C1 segment of cervical spinal cord (tissue), 14 donors: ENCODE measurements around the gene AP2A1.

ENCODE experiments used
- DNase-seq, 14 donors: peaks; one replicate each; lab custom pipeline; 2025; lab: John Stamatoyannopoulos, UW

AP2A1 gene

DNA sequence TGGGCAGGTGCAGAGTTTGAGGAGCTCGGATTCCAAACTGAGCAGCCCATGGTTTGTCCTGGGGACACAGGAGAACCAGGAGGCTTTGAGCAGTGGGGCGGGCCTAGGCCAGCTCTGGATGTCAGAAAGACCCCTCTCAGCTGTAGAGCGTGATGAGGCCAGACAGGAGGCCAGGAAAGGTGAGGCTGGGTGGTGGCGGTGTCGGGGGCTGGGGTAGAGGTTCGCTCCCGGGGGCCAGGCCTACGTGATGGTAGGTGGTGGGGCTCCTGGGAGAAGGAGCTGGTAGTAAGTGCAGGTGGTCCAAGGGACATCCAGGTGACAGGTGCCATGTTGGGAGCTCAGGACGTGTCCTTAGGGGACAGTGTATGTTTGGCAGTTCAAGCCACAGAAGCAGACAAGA, 70.6 kb downstream of the AP2A1 start:
- no peak for DNase-seq

DNA sequence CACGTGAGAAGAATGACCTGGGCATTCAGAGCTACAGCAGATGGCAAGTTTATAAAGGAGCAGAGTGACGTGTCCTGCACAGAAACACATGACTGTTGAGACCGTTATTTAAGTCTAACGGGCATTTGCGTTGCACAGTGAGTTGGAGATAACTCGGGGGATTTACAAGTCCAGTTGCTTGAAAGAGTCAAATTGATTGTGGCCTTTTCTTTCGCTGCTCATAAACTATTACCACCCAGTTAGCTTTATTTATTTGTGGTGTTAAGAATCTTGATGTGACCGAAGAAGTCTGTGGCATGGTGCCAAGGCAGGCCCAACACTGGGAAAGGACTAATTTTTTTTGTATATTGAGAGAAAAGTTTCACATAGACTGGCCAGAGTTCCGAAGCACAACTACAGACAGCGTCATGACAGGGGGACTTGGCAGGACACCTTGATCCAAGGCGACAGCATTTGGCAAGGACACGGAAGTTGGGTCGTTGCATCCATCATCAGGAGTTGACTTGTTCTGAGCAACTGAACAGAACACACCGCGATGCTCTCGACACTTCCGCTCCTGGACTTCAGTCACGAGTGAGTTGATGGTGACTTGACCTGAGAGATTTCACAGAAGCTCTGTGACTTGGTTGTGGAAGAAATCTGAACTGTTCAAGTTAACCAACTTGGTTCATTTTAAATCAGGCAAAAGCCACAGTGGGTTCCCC, 72.2 kb downstream of the AP2A1 start:
- DNase-seq: no peak

DNA sequence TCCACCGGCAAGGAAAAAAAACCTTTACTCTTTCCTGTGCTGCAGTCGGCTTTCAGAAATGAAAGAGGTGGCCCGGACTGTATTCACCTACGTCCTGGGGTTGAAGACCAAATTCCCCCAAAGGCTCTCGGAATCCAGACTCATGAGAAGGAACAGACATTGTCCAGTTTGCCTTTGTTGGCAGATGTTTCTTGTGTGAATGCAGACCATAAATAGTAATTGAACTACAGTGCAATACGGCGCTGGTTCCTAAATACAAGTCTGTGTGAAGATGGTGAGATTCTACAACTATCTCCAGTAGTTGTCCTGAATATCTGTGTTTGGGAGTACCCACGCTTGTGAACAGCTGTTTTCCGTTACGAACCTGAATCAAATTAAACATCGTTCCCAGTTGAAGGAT, 72.9 kb downstream of the AP2A1 start:
- no peak for DNase-seq

DNA sequence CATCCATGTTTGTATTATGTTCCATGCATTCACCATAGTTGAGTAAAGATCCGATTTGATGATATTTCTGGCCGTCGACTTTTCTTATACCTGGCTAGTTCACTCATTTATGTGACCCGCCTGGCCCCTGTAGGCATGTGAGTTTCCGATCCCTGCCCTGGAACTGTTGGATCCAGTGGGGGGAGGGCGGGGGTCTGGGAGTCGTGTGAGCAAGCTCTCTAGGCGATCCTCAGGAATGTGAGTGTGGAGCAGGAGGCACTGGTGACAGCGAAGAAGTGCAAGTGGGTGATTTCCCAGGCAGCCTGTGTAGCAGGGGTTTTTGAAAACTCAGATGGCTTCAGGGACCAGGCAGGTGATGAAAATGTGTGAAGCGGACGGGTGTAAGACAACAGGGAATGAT, 73.5 kb downstream of the AP2A1 start:
- DNase-seq: no peak

DNA sequence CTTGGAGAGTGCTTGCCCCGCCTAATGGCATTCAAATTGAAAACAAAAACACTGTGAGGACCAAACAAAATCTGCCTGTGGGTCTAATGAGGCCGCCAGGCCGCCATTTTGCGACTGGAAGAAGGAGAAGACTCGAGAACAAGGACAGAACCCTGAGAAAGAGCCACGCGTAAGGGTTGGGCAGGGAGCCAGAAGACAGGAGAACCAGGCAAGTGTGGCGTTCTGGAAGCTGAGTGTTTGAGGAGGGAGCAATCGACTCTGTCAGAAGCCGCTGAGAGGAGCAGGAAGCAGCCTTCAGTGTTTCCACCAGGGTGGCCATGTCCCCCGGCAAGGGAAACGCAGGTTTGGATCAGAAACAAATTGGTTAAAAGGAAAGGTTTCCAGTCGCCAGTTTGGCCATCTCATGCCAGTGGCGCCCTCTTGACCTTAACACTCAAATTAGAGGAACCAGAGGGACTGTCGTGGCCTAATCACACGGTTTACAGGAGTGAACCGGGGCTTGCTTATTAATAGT, 74.0 kb downstream of the AP2A1 start:
- DNase-seq: no peak

DNA sequence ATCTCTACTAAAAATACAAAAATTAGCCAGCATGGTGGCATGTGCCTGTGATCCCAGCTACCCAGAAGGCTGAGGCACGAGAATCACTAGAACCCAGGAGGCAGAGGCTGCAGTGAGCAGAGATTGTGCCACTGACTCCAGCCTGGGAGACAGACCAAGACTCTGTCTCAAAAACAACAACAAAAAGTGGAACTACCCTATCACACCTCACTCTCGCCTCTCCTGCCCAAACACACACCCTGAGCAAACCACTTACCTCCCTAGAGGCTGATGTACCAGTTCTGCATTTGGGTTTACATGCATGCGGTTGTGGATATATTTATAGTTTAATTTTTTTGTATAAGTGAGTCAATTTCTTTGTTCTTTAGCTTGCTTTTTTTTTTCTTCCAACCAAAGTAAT, 76.5 kb downstream of the AP2A1 start:
- DNase-seq: no peak

DNA sequence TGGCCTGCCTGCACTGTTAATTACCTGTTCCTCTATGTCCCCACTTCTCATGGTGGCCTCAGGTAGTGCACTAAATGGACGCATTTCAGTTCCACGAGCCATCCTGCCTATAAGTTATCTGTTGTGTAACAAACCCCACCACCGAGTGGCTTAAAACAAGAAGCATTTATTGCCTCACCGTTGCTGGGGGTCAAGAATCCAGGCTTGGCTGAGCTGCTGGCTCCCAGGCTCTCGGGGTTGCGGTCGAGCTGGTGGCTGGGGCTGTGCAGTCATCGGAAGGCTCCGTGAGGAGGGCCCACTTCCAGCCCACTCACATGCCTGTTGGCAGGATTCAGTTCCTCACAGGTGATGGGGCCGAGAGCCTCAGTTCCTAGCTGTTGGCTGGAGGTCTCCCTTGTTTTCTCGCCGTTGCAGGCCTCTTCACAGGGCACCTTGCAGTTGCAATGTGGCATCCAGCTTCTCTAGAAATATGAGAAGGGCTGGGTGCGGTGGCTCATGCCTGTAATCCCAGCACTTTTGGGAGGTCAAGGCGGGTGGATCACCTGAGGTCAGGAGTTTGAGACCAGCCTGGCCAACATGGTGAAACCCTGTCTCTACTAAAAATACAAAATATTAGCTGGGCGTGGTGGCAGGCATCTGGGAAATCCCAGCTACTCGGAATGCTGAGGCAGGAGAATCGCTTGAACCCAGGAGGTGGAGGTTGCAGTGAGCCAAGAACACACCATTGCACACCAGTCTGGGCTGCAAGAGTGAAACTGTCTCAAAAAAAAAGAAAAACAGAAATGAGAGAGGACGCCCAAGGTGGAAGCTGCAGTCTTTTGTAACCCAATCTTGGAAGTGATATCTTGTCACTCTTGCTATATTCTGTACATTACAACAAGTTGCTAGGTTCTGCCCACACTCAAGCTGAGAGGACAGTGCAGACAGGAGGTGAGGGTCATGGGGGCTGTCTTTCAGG, 77.6 kb downstream of the AP2A1 start:
- no peak for DNase-seq

DNA sequence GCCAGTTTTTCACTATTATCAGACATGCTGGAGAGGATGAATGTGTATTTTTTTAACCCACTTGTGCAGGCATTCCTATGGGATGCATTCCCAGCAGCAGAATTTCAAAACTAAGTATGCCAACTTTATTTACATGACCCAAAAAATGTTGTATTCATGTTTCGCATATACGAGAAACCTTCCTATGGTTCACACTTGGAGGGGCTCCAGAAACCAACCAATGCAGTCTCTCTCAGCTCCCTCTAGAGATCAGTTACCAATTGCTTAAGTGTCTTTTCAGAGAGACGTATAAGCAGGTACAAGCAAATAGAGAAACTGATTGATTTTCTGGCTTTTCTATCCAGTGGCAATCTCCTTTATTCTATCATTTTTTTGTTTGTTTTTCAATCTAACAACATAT, 78.6 kb downstream of the AP2A1 start:
- DNase-seq: no peak

DNA sequence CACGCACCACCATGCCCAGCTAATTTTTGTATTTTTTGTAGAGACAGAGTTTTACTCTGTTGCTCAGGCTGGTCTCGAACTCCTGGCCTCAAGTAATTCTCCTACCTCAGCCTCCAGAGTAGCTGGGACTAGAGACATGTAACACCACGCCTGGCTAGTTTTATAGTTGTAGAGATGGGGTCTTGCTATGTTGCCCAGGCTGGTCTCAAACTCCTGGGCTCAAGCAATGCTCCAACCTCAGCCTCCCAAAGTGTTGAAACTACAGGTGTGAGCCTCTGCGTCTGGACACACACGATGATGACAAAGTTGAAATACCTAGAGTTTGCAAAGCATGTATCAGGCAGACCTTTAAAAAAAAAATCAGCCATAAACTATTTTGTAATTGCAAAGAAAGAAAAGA, 79.6 kb downstream of the AP2A1 start:
- DNase-seq: no peak

DNA sequence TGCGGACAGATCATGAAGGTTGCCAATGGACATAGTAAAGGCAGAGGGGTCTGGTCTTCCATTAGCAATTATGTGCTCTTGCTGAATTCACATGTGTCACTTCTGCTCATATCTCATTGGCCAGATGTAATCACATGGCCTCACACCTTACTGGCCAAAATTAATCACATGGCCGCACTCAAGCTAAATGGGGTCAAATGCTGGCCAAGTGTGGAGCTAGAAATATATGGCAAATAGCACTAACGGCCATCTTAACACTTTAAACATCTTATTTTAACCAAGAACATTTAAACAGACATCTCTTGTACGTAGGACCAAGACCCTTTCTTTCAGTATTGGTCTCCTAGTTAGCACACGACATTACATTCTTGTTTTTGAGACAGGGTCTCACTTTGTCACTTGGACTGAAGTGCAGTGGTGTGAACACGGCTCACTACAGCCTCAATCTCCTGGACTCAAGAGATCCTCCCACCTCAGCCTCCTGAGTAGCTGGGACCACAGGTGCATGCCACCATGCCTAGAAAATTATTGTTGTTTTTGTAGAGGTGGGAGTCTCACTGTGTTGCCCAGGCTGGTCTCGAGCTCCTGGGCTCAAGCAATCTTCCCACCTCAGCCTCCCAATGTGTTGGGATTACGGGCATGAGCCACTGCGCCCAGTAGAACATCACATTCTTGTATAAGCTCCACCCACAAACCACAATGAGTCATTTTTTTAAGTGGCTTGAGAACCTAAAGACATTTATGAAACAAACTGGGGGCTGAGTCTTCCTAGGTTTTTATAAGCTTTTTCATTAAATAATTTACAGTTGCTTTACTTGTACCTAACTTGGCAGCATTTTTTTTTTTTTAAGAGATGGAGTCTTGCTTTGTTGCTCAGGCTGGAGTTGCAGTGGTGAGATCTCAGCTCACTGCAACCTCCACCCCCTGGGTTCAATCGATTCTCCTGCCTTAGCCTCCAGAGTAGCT, 81.2 kb downstream of the AP2A1 start:
- no peak for DNase-seq

DNA sequence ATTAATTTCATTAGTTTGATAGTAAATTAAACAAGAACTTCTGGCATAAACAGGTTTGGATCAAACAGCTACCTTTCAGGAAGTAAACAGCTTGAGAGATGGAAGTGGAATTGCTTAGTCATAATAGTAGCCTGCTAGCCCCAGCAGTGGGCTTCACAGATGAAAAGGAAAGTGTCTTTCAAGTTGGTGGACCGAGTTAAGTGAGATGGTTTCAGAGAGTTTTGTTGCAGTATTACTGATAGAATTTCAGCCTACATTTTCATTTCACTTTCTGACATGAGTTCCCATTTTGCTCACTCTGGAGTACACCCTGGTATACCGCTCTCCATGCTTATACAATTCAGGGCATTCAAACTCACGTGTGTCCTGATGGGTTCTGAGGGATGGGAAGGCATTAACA, 82.1 kb downstream of the AP2A1 start:
- no peak for DNase-seq

DNA sequence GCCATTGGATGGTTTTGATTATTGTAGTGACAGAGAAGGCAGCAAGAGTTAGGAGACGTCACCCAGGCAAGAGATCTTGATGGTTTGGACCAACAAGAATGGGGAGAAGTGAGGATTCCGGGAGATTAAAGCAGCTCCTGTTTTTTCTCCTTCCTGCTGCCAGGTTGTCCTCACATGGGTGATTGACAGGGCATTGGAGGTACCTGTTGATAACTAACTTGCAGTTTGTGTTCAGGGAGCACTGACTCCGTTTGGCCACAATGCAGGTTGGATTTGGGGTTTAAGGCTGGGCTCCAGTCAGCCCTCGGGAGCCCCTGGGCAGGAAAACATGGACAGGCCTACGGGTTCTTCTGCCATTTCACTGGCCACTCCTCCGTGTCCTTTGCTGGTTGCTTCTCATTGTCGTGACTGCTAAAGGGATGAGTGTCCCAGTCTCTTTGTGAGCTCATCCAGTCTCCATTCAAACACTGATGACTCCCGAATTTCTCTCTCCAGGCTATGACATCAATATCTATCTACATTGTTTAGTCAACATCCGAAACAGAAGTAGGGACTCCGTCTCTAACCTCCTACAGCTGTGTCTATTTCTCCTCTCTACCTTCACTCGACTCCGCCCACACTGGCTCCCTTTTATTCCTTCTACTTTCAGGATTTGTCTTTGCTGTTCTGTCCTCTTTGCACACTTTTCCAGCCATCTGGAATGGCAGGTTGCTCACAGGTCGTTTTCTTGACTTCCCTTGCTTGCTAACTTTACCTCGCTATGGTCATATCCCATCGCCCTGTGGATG, 82.8 kb downstream of the AP2A1 start:
- no peak for DNase-seq

DNA sequence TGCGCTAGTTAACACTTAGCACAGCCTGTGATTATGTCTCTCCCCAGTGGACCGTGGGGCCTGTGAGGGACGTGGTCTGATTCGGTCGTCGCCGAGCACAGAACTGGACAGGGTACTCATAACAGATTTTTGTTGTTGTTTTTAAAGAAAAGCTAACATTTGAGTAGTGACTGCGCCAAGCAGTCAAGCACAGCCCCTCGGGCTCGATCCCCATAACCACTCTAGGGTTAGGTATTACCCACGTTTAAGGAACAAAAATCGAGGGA, 83.4 kb downstream of the AP2A1 start:
- no peak for DNase-seq

DNA sequence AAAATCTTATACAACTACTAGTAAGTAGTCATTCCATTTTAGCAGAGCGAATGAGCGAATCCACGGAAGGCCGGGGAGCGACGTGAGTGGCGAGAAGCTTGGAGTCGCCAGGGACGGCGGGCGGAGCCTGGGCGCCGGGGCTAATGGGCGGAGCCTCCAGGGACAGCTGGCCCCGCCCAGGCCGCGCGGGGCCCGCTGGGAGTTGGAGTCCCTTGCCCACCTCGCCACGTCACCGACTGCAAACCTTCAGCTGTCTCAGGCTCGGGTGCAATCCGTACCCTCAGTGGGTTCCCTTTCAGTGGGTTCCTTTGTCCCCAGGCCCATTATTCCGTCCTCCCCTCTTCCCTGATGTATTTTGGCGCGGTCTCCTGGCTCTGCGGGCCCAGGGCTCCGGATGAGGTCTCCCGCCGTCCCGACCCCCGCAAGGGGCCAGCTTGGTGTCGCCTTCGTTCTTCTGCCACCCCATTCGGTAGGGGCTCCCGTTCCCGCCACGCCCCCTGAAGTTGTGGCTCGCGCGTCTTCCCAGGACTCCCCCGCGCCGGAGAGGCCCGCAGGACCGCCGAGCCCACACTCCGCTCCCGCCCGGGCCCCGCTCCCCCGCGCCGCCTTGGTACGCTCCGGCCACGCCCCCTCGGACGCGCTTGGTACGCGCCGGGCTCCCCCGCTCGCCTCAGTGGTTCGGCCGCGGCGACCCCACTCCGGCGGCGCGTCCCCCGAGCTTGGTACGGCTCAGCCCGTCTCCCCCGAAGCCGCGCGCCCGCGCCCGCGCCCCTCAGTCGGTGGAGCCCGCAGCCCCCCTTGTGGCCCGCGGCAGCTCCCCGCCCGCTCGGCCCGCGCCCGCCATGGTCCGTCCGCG, 83.9 kb downstream of the AP2A1 start, which contains the start of gene PTOV1:
TSS of gene PTOV1 (plus strand) at position 673 of the 856 bp plus-strand sequence.
- peak in 13 of 14 donors; percentile 72 to 95 (median 90) for DNase-seq

DNA sequence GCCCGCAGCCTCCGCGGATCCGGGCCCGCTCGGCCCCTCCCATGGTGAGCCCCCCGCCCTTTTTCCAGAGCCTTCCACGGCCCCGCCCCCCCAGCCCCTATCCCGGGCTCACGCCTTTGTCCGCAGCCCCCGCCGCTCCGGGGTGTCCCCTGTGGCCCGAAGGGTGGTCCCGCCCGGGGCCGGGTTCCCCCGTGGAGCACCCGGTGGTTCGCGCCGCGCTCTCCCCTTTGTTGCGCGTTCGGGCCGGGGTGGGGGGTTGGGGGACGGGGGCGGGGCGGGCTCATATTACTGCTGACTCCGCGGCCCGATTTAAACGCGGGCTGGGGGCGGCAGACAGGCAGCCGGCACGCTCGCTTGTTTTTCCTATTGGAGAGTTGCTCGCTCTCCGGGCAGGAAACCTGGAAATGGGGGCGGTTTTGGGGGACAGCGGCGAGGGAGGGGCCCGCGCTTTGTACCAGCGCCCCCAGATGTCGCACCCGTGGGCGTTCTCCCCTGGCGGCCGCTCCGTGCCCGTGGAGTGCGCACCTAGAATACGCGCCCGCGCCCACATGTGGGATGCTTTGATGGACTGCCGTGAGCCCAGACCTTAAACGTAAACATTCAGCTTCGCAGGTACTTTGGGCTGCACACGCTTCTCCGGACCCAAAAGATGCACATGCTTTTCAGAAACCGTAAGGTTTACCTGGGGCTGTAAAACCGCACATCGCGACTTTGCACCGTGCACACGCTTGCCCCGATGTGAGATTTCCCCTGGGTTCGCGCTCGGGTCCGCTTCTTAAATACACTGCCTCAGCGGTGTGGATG, 84.9 kb downstream of the AP2A1 start:
- peak in 4 of 14 donors; percentile 27 to 47 (median 41) for DNase-seq

DNA sequence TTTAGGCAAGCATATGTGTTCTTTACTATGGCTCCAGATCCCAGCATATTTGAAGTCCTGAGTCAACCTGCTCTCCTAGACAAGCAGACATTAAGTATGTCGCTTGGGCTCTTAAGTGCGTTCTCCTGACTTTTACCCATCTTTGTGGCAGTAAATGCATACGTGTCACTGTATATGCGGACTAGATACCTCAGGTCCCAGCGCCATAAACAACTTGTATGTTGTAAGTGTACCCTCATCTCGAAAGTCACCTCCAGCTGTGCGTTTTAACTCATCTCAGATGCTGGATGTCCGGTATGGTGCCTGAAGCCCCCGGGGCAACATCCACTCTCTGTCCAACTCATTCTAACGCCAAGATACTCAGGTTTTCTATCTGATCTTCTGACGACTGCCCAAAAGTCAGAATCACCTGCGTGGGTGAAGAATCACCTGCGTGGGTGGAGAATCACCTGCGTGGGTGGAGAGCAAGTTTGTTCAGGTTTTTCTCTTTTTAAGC, 85.9 kb downstream of the AP2A1 start:
- DNase-seq: no peak

DNA sequence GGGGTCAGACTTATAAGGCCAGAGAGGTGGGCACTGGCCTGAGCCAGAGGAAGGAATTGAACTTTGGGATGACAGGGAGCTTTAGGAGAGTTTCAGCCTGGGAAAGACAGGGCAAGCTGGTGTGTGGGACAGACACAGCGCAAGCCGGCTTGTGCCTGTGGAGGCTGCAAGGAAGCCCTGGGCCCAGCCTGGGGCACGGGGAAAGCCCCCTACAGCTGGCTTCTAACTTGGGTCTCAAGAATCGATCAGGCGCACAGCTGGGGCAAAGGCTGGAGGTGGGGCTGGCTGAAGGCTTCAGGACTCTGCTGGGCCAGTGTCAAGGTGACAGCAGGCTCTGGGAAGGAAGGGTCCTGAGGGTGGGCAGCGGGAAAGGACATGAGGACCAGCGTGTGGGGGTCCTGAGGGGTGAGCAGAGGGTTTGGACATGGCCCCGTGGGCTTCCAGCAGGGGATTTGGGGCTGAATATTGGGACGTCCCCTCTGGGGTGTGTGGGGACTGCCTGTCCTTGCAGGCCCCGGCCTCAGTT, 87.1 kb downstream of the AP2A1 start:
- no peak for DNase-seq

DNA sequence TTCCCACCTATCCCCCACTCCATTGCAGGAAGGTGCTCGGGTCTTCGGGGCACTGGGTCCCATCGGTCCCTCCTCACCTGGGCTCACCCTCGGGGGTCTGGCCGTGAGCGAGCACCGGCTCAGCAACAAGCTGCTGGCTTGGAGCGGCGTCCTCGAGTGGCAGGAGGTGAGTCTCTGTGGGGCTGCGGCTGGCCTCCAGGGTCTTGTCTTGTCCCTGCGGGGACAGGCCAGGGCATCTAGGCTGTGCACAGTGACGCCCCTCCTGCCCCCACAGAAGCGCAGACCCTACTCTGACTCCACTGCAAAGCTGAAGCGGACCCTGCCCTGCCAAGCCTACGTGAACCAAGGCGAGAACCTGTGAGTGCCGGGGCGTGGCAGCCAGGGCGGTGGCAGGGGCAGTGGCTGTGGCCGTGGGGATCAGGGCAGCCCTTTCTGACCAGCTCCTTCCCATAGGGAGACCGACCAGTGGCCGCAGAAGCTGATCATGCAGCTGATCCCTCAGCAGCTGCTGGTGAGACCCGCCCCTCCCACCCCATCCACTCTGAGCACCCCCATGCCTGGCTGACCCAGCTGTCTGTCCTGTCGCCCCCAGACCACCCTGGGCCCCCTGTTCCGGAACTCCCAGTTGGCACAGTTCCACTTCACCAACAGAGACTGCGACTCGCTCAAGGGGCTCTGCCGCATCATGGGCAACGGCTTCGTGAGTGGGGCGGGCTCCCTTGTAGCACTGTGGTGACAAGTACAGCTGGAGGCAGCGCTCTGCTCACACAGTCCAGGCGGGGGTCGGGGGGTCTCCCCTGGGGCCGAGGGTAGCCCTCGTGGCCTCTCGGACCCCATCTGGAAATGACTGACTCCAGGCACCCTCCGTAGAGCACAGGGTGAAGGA, 87.8 kb downstream of the AP2A1 start:
- DNase-seq: no peak
